Left lung (tissue), 10 donors: ENCODE results near the gene RAP2A. TPM values are rescaled to one million over a fixed set of nuclear protein-coding genes. Genes with fewer than 3 reads are reported as not detected.

ENCODE experiments used
- ATAC-seq: fragments of 200-7000 bp; cut with Tn5 transposase; one replicate; pipeline ENCODE4 v1.9.1; 2020; ENCODE audit warnings: moderate library complexity
- DNase-seq, 4 donors: peaks; one replicate each; pipeline ENCODE4 v3.0.0-alpha.2; 2013 to 2020
- H3K27ac ChIP-seq, 2 donors: fragments of 200-600 bp; sonication (generic) in 1 of 2; one replicate each; pipeline versions ENCODE4 v1.5.0 to v1.8.0; 2020 to 2021
- H3K27me3 ChIP-seq, 2 donors: fragments of 200-600 bp; sonication (generic) in 1 of 2; one replicate each; pipeline versions ENCODE4 v1.5.0 to v1.8.0; 2020 to 2021
- H3K36me3 ChIP-seq, 2 donors: fragments of 200-600 bp; sonication (generic) in 1 of 2; one replicate each; pipeline versions ENCODE4 v1.5.0 to v1.8.0; 2020 to 2021
- H3K4me1 ChIP-seq, 2 donors: fragments of 200-600 bp; one replicate each; pipeline ENCODE4 v1.8.0; 2021
- H3K4me3 ChIP-seq, 2 donors: fragments of 200-600 bp; sonication (generic) in 1 of 2; one replicate each; pipeline versions ENCODE4 v1.5.0 to v1.8.0; 2020 to 2021; ENCODE audit warnings: mild to moderate bottlenecking in 1 of 2
- H3K9me3 ChIP-seq, 2 donors: fragments of 200-600 bp; sonication (generic) in 1 of 2; one replicate each; pipeline versions ENCODE4 v1.5.0 to v1.8.0; 2020 to 2021
- intact Hi-C, 2 donors: fragments of 100-400 bp; cut with DNase I; formaldehyde crosslinking; loops; one replicate each; pipeline versions ENCODE4 v1.11.2 to v1.14.2; 2022
- polyA plus RNA-seq, 6 donors: library from polyadenylated mRNA; unstranded; fragments of 120-200 nt; gene quantifications; one replicate each; pipeline ENCODE4 v1.2.1, GENCODE V29; 2013; ENCODE audit not compliant: insufficient read length in 6 of 6
- total RNA-seq, 2 donors: library from RNA; stranded (reverse); fragmentation: NEBNext Ultra II Directional; extraction: Animal tissue kit (Norgen Biotek cat#: 25700); gene quantifications; one replicate each; pipeline ENCODE4 v1.2.1, GENCODE V29; 2021
- TF ChIP-seq, protein P1 (sequence below), 2 donors: fragments of 200-600 bp; sonication (generic) in 1 of 2; IDR thresholded peaks; one replicate each; pipeline versions ENCODE4 v1.5.0 to v1.8.0; 2021; ENCODE audit warnings: antibody characterized with exemption in 2 of 2
- donor health status: DM: no; HTN: yes; CAD: no.
- donor health status: DM: no; HTN: no; CAD: no.

The RAP2A gene
- total and polyA plus RNA-seq, 8 donors: 44.7 to 53.5 (median 49.1) TPM

- ATAC-seq (no peak), DNase-seq (no peak)
- no peaks in the 10 kb centered on the region for H3K27me3 ChIP-seq
- intact Hi-C loops: no loop called here
- H3K4me3 ChIP-seq: no peak overlapping the region
- H3K4me1 ChIP-seq: no peaks in the 10 kb centered on the region
- TF ChIP-seq, protein P1, sequence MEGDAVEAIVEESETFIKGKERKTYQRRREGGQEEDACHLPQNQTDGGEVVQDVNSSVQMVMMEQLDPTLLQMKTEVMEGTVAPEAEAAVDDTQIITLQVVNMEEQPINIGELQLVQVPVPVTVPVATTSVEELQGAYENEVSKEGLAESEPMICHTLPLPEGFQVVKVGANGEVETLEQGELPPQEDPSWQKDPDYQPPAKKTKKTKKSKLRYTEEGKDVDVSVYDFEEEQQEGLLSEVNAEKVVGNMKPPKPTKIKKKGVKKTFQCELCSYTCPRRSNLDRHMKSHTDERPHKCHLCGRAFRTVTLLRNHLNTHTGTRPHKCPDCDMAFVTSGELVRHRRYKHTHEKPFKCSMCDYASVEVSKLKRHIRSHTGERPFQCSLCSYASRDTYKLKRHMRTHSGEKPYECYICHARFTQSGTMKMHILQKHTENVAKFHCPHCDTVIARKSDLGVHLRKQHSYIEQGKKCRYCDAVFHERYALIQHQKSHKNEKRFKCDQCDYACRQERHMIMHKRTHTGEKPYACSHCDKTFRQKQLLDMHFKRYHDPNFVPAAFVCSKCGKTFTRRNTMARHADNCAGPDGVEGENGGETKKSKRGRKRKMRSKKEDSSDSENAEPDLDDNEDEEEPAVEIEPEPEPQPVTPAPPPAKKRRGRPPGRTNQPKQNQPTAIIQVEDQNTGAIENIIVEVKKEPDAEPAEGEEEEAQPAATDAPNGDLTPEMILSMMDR (IDR thresholded peaks at IDR 0.05): no peak
- H3K27ac ChIP-seq: no peak overlapping the region
- no peaks in the 10 kb centered on the region for H3K36me3 ChIP-seq
- H3K9me3 ChIP-seq: no peaks in the 10 kb centered on the region
These were observed 68.7 kb downstream of the RAP2A start for GRCh38 chr13:97502706-97503105.

- TF ChIP-seq, protein P1 (IDR thresholded peaks at IDR 0.05): no peak
These were observed 71.0 kb downstream of the RAP2A start for GRCh38 chr13:97505017-97505416.

GRCh38 chr13:97506511-97506910 is 72.5 kb downstream of the RAP2A start:
- Histone ChIP-seq H3K4me3 (no peak overlapping the region), H3K27me3 (no peaks in the 10 kb centered on the region), H3K27ac (no peak overlapping the region), H3K9me3 (no peaks in the 10 kb centered on the region), H3K4me1 (no peaks in the 10 kb centered on the region), H3K36me3 (no peaks in the 10 kb centered on the region)
- ATAC-seq (peak; percentile 13), DNase-seq (peak in 2 of 4 donors; percentile 45 to 70)
- intact Hi-C loops: no loop called here
- TF ChIP-seq, protein P1 (IDR thresholded peaks at IDR 0.05): no peak

More at GRCh38 chr13:97505017-97505416, 71.0 kb downstream of the RAP2A start:
- ATAC-seq (no peak), DNase-seq (no peak)
- Histone ChIP-seq H3K4me3 (no peak overlapping the region), H3K27me3 (no peaks in the 10 kb centered on the region), H3K4me1 (no peaks in the 10 kb centered on the region), H3K27ac (no peak overlapping the region), H3K36me3 (no peaks in the 10 kb centered on the region), H3K9me3 (no peaks in the 10 kb centered on the region)
- intact Hi-C loops: no loop called here

DNA sequence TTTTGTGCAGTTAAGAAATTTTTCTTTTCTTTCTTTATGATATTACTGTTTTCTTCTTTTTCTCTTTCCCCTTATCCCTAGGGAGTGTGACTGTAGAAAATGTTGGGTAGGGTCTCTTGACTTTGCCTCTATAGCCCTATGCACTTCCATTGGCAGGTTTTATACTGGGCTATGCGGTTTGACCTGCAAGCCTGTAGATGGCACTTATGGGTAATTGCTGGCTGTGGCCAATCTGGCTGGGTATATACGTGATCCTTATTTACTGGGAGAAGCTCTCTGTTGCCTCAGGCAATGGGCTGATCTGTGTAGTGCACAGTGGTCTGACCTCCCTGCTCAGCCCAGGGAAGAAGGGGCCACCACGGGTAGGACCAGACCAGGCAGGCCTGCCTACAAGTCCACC is 78.8 kb downstream of the RAP2A start:
- Histone ChIP-seq H3K36me3 (no peaks in the 10 kb centered on the region), H3K9me3 (peaks cover 0 to 9% of the 10 kb centered on the region in 2 donors), H3K27me3 (no peaks in the 10 kb centered on the region), H3K27ac (no peak overlapping the region), H3K4me3 (no peak overlapping the region), H3K4me1 (no peaks in the 10 kb centered on the region)
- intact Hi-C loops: no loop called here
- no peak for ATAC-seq
- TF ChIP-seq, protein P1 (IDR thresholded peaks at IDR 0.05): no peak
- DNase-seq: no peak

DNA sequence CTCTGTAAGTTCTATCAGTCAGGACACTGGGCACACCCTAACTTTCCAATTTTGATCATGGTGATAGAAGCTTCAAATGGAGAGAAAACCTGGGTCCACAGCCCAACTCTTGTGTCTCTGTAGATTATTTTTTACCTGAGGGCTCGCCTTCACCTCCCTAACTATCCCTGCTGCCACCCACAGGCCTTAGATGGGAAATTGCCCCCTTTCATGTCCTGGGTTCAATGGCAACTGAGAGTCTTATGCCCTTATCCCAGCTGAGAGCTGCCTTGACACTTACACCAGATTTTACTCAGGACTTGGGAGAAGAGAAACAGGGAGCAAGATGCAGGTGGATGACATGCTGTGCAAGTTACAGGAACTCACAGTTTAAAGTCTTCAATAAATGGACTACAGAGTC is 81.7 kb downstream of the RAP2A start:
- H3K27me3 ChIP-seq: no peaks in the 10 kb centered on the region
- TF ChIP-seq, protein P1 (IDR thresholded peaks at IDR 0.05): no peak
- H3K9me3 ChIP-seq: peaks cover 0 to 11% of the 10 kb centered on the region in 2 donors
- no peaks in the 10 kb centered on the region for H3K4me1 ChIP-seq
- no peak overlapping the region for H3K27ac ChIP-seq
- no peaks in the 10 kb centered on the region for H3K36me3 ChIP-seq
- DNase-seq (no peak), ATAC-seq (no peak)
- H3K4me3 ChIP-seq: no peak overlapping the region
- intact Hi-C loops: no loop called here
